Common myeloid progenitor, CD34-positive (primary cell): ENCODE data around the gene CTNND1.
A peak's percentile ranks its signal among the peaks of the same experiment; 100 is the strongest.

ENCODE experiments used
- CTCF ChIA-PET: fragments of 350-600 bp; sonication (Branson Sonifier 250); formaldehyde crosslinking; loops from one replicate; lab custom pipeline; 2021; ENCODE audit warnings: antibody characterized with exemption; lab: Charles Lee
- POLR2A ChIA-PET: fragments of 350-600 bp; sonication (Branson Sonifier 250); formaldehyde crosslinking; loops from one replicate; lab custom pipeline; 2021; ENCODE audit warnings: antibody characterized with exemption; lab: Charles Lee
- DNase-seq, 3 donors: peaks; one replicate each; pipeline versions ENCODE4 v3.0.0 to v3.0.0-alpha.2; 2013
- H3K27ac ChIP-seq, 2 experiments: 1 replicate in 1 of 2; 2 replicates in 1 of 2; pipeline ENCODE4 v1.7.0; 2013; ENCODE audit warnings: inconsistent platforms in 2 of 2, low read length in 2 of 2, mild to moderate bottlenecking in 2 of 2, low read depth in 1 of 2, moderate library complexity in 1 of 2; ENCODE audit not compliant: severe bottlenecking in 2 of 2, insufficient read depth in 1 of 2, poor library complexity in 1 of 2
- H3K27me3 ChIP-seq, 5 experiments: replicated peaks in 2 of 5; 1 replicate in 3 of 5; 2 replicates in 2 of 5; pipeline versions ENCODE4 v1.6.1 to v1.7.0; 2013; ENCODE audit warnings: low read length in 4 of 5, mild to moderate bottlenecking in 2 of 5, moderate library complexity in 2 of 5, inconsistent platforms in 1 of 5; ENCODE audit not compliant: insufficient read depth in 5 of 5, control insufficient read depth in 4 of 5
- H3K36me3 ChIP-seq, 4 experiments: 1 replicate in 2 of 4; 2 replicates in 2 of 4; pipeline versions ENCODE4 v1.6.1 to v1.7.0; 2013; ENCODE audit warnings: low read length in 3 of 4, control low read depth in 1 of 4, mild to moderate bottlenecking in 1 of 4; ENCODE audit not compliant: control insufficient read depth in 4 of 4, insufficient read depth in 4 of 4
- H3K4me1 ChIP-seq, 4 experiments: 1 replicate in 3 of 4; 2 replicates in 1 of 4; pipeline versions ENCODE4 v1.6.1 to v1.7.1; 2013; ENCODE audit warnings: low read length in 3 of 4, mild to moderate bottlenecking in 3 of 4, control low read depth in 1 of 4, inconsistent platforms in 1 of 4, moderate library complexity in 1 of 4; ENCODE audit not compliant: control insufficient read depth in 4 of 4, insufficient read depth in 4 of 4; ENCODE audit errors: control extremely low read depth in 1 of 4
- H3K4me3 ChIP-seq, 7 experiments: 1 replicate in 4 of 7; 2 replicates in 3 of 7; pipeline versions ENCODE4 v1.5.1 to v1.7.0; 2013; ENCODE audit warnings: mild to moderate bottlenecking in 7 of 7, low read length in 6 of 7, moderate library complexity in 6 of 7, inconsistent platforms in 2 of 7, low read depth in 2 of 7, control low read depth in 1 of 7; ENCODE audit not compliant: insufficient read depth in 4 of 7, control insufficient read depth in 1 of 7; ENCODE audit errors: extremely low read depth in 1 of 7
- H3K9me3 ChIP-seq, 5 experiments: 1 replicate in 4 of 5; 2 replicates in 1 of 5; pipeline versions ENCODE4 v1.6.1 to v1.7.1; 2013; ENCODE audit warnings: low read length in 4 of 5, mild to moderate bottlenecking in 2 of 5, inconsistent platforms in 1 of 5, low read depth in 1 of 5, moderate library complexity in 1 of 5; ENCODE audit not compliant: control insufficient read depth in 4 of 5, insufficient read depth in 2 of 5; ENCODE audit errors: control extremely low read depth in 1 of 5
- WGBS: methylation state at CpG from one replicate; pipeline ENCODE4 v1.1.5; 2013; ENCODE audit not compliant: insufficient coverage; 5-methylcytosine and 5-hydroxymethylcytosine counted together

CTNND1 gene

DNA sequence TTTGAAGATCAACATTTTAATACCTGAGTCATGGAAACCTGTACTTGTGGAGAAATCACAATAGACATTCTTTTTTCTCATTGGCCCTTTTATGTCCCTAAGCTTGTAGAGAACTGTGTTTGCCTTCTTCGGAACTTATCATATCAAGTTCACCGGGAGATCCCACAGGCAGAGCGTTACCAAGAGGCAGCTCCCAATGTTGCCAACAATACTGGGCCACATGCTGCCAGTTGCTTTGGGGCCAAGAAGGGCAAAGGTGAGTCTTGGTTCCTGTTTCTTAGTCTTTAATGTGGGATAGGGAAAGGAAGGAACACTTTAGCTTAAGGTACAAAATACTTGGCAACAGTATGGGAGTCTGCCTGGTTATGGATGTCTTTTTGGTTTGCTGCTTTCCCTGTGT lies 44.2 kb downstream of the CTNND1 start:
- no peak for DNase-seq
- 94% methylated on average over 3 of the region's 3 CpGs for WGBS
- CTCF ChIA-PET: interaction anchor here (0.9 to 26.8 kb wide), 3 partner anchors 16 to 63 kb away, joined by 3 to 571 read pairs (median 39); partner anchors contain the start of genes CTNND1 and SELENOH
- no peaks in the 10 kb centered on the region for H3K9me3 ChIP-seq
- POLR2A ChIA-PET: interaction anchor here (0.5 kb wide), 1 partner anchor 57 kb away, joined by 5 read pairs; no protein-coding TSS in a partner anchor
- peaks cover 7 to 12% (median 11%) of the 10 kb centered on the region in 4 experiments for H3K4me1 ChIP-seq
- peaks cover 22 to 86% (median 72%) of the 10 kb centered on the region in 4 experiments for H3K36me3 ChIP-seq
- no peaks in the 10 kb centered on the region for H3K27me3 ChIP-seq
- no peak overlapping the region for H3K27ac ChIP-seq
- H3K4me3 ChIP-seq: no peak overlapping the region

DNA sequence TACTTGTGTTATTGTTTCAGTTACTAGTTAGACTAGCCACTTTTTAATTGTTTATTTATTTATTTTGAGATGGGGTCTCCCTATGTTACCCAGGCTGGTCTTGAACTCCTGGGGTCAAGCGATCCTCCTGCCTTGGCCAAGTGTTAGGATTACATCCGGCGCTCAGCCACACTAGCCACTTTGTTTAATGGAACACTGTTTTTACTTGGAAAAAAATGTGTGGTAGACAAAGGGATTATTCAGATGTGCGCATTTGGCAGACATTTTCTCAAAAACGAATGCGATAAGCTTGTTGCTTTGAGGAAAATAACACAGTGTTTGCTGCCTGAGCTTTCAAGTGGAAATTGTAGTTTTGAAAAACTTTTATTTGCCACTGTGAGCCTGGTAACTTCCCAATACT lies 51.0 kb downstream of the CTNND1 start:
- ChIA-PET POLR2A (no interaction called here), CTCF (no interaction called here)
- 95% methylated on average over 4 of the region's 6 CpGs for WGBS
- Histone ChIP-seq H3K27ac (no peak overlapping the region), H3K4me1 (no peaks in the 10 kb centered on the region), H3K4me3 (no peak overlapping the region), H3K36me3 (peaks cover 30 to 90% (median 62%) of the 10 kb centered on the region in 4 experiments), H3K27me3 (no peaks in the 10 kb centered on the region), H3K9me3 (no peaks in the 10 kb centered on the region)
- DNase-seq: no peak

GRCh38 chr11:57815476-57815875 lies 53.9 kb downstream of the CTNND1 start:
- H3K4me1 ChIP-seq: no peaks in the 10 kb centered on the region
- POLR2A ChIA-PET: no interaction called here
- H3K27me3 ChIP-seq: no peaks in the 10 kb centered on the region
- 83% methylated on average over 1 of the region's 2 CpGs for WGBS
- CTCF ChIA-PET: no interaction called here
- no peak overlapping the region for H3K27ac ChIP-seq
- DNase-seq: no peak
- no peak overlapping the region for H3K4me3 ChIP-seq
- peaks cover 25 to 68% (median 42%) of the 10 kb centered on the region in 4 experiments for H3K36me3 ChIP-seq
- no peaks in the 10 kb centered on the region for H3K9me3 ChIP-seq

DNA sequence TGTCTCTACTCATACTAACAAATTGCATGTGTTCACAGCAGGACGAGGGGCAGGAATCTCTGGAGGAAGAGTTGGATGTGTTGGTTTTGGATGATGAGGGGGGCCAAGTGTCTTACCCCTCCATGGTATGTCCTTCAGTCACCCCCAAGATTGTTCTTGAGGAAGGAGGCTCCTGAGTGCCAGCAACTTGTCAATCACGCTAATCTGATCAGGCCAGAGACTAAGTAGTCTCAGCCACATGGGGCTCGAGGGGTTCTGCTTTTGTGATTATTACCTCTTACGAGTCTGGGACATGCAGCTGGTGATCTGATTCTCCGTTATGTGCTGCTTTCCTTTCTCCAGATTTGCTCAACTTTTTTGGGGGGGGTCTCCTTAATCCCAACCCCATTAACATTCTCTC lies 54.3 kb downstream of the CTNND1 start:
- H3K4me3 ChIP-seq: no peak overlapping the region
- POLR2A ChIA-PET: no interaction called here
- no peaks in the 10 kb centered on the region for H3K4me1 ChIP-seq
- H3K27ac ChIP-seq: no peak overlapping the region
- CTCF ChIA-PET: no interaction called here
- H3K27me3 ChIP-seq: no peaks in the 10 kb centered on the region
- DNase-seq: peak in 1 of 3 donors; percentile 17
- WGBS: 80% methylated on average over 3 of the region's 5 CpGs
- H3K9me3 ChIP-seq: no peaks in the 10 kb centered on the region
- peaks cover 25 to 64% (median 38%) of the 10 kb centered on the region in 4 experiments for H3K36me3 ChIP-seq

GRCh38 chr11:57818812-57819211 lies 57.2 kb downstream of the CTNND1 start:
- H3K4me3 ChIP-seq: no peak overlapping the region
- no peak for DNase-seq
- no peaks in the 10 kb centered on the region for H3K27me3 ChIP-seq
- H3K4me1 ChIP-seq: no peaks in the 10 kb centered on the region
- no peak overlapping the region for H3K27ac ChIP-seq
- peaks cover 18 to 41% (median 27%) of the 10 kb centered on the region in 4 experiments for H3K36me3 ChIP-seq
- ChIA-PET CTCF (interaction anchor here (2.1 kb wide), 1 partner anchor 18 kb away, joined by 6 read pairs; no protein-coding TSS in a partner anchor), POLR2A (interaction anchor here (0.5 kb wide), 1 partner anchor 70 kb away, joined by 13 read pairs; no protein-coding TSS in a partner anchor)
- no peaks in the 10 kb centered on the region for H3K9me3 ChIP-seq
- WGBS: no CpG with 5 or more reads among the region's 1 CpG

DNA sequence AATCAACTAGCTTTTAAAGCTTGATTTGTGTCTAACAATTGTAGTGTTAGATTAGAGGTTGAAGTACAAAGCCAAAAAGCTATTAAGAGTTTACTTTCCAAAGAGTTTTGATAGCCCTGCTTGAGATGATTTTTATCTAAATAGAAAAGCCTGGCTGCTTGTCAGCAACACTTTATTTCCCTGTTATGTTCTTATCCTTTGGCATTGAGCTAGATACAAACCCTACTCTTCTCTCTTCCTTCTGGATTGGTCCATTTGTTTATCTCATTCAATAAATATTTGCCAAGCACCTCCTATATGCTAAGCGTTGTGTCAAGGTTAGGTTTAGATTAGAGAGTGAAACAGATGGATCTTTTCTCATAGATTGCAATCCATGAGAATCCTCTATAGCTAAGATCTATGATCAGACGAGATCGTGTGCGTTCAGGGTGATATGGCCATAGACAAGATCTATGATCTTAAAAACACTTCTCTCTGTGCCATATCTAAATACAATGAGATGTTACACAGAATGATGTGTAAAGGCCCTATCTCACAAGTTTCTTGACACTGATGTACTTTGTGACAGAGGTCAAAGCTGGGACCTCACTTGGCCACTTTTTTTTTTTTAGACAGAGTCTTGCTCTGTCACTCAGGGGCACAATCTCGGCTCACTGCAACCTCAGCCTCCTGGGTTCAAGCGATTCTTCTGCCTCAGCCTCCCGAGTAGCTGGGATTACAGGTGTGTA lies 57.8 kb downstream of the CTNND1 start:
- ChIA-PET CTCF (interaction anchor here (2.1 kb wide), 1 partner anchor 19 kb away, joined by 6 read pairs; no protein-coding TSS in a partner anchor), POLR2A (interaction anchor here (0.7 kb wide), 1 partner anchor 11 kb away, joined by 4 read pairs; no protein-coding TSS in a partner anchor)
- Histone ChIP-seq H3K27ac (no peak overlapping the region), H3K4me3 (no peak overlapping the region), H3K36me3 (peaks cover 14 to 35% (median 26%) of the 10 kb centered on the region in 4 experiments), H3K9me3 (no peaks in the 10 kb centered on the region), H3K27me3 (no peaks in the 10 kb centered on the region), H3K4me1 (no peaks in the 10 kb centered on the region)
- WGBS: 100% methylated on average over 6 of the region's 7 CpGs
- no peak for DNase-seq

- ChIA-PET POLR2A (no interaction called here), CTCF (no interaction called here)
- no peaks in the 10 kb centered on the region for H3K4me1 ChIP-seq
- WGBS: no CpG with 5 or more reads among the region's 1 CpG
- H3K27ac ChIP-seq: no peak overlapping the region
- no peak overlapping the region for H3K4me3 ChIP-seq
- H3K27me3 ChIP-seq: peaks cover 0 to 2% (median 0%) of the 10 kb centered on the region in 5 experiments
- H3K36me3 ChIP-seq: peaks cover 0 to 4% (median 0%) of the 10 kb centered on the region in 4 experiments
- no peak for DNase-seq
- H3K9me3 ChIP-seq: no peaks in the 10 kb centered on the region
Observed at GRCh38 chr11:57823859-57824258, 62.3 kb downstream of the CTNND1 start.
